HCT116 (cell line): ENCODE data around the gene JPH3. TPM values are rescaled to one million over a fixed set of nuclear protein-coding genes. Genes with fewer than 3 reads are reported as not detected.

Experiments used
- ATAC-seq: fragments of 200-7000 bp; cut with Tn5 transposase; 2 replicates; pipeline ENCODE4 v1.9.1; 2020; ENCODE audit warnings: mild to moderate bottlenecking, moderate library complexity
- BruUV-seq: library from RNA; stranded (reverse); fragments of 400-500 nt; replicated peaks from 2 replicates; lab custom pipeline; 2021; lab: Mats Ljungman, UMichigan
- CTCF ChIA-PET: fragments of 300-600 bp; sonication (Branson Sonifier 250); formaldehyde crosslinking; loops from one replicate; lab custom pipeline; 2021; ENCODE audit warnings: antibody characterized with exemption; lab: Charles Lee
- POLR2A ChIA-PET: fragments of 300-600, 350-600 bp; sonication (Branson Sonifier 250); formaldehyde crosslinking; loops from one replicate; lab custom pipeline; 2021; ENCODE audit warnings: antibody characterized with exemption; lab: Charles Lee
- RAD21 ChIA-PET, 2 experiments: fragments of 300-600 bp; sonication (Branson Sonifier 250); formaldehyde crosslinking; loops; one replicate each; lab custom pipeline; 2023; ENCODE audit warnings: low total read pairs in 2 of 2; ENCODE audit not compliant: uncharacterized antibody in 2 of 2, unreplicated experiment in 2 of 2, low non-redundant PET in 1 of 2; lab: Charles Lee
- DNase-seq: peaks from one replicate; pipeline ENCODE4 v3.0.0-alpha.2; 2010; ENCODE audit warnings: low read depth, low spot score
- H2AFZ ChIP-seq: fragments of 200-600 bp; shearing (Covaris generic), sonication (generic); 2 replicates; pipeline ENCODE4 v1.6.1; 2017; ENCODE audit warnings: low read depth, mixed run types, mixed read lengths, antibody characterized with exemption, low read length; ENCODE audit not compliant: poor library complexity, severe bottlenecking
- H3K27ac ChIP-seq: 2 replicates; pipeline ENCODE4 v1.5.1; 2012; ENCODE audit warnings: low read depth, low read length
- H3K27me3 ChIP-seq: fragments of 200-600 bp; sonication (generic); 2 replicates; pipeline ENCODE4 v1.6.1; 2016; ENCODE audit warnings: mixed run types, low read length, mixed read lengths; ENCODE audit not compliant: insufficient read depth
- H3K36me3 ChIP-seq, 2 experiments: fragments of 200-500 bp in 1 of 2; fragments of 200-600 bp in 1 of 2; sonication (Bioruptor generic) in 1 of 2; sonication (generic) in 1 of 2; 2 replicates each; pipeline versions ENCODE4 v1.5.1 to v1.6.1; 2014 to 2016; ENCODE audit warnings: low read length in 2 of 2, inconsistent platforms in 1 of 2, mixed read lengths in 1 of 2, mixed run types in 1 of 2; ENCODE audit not compliant: insufficient read depth in 2 of 2, control insufficient read depth in 1 of 2
- H3K4me1 ChIP-seq, 2 experiments: fragments of 200-600 bp in 1 of 2; sonication (generic) in 1 of 2; 2 replicates each; pipeline versions ENCODE4 v1.5.1 to v1.6.1; 2012 to 2017; ENCODE audit warnings: low read length in 2 of 2, inconsistent platforms in 1 of 2, mild to moderate bottlenecking in 1 of 2, mixed read lengths in 1 of 2, mixed run types in 1 of 2, moderate library complexity in 1 of 2; ENCODE audit not compliant: insufficient read depth in 2 of 2, control insufficient read depth in 1 of 2
- H3K4me2 ChIP-seq: fragments of 200-600 bp; sonication (generic); 2 replicates; pipeline ENCODE4 v1.6.1; 2017; ENCODE audit warnings: mixed run types, low read length, mixed read lengths
- H3K4me3 ChIP-seq, 2 experiments: fragments of 200-600 bp in 1 of 2; sonication (generic) in 1 of 2; replicated peaks in 1 of 2; 2 replicates each; pipeline ENCODE4 v1.5.1; 2011 to 2016; ENCODE audit warnings: low read length in 2 of 2, control low read depth in 1 of 2, low read depth in 1 of 2, mild to moderate bottlenecking in 1 of 2, mixed read lengths in 1 of 2, mixed run types in 1 of 2
- H3K79me2 ChIP-seq: fragments of 200-600 bp; sonication (generic); 2 replicates; pipeline ENCODE4 v1.6.1; 2017; ENCODE audit warnings: mild to moderate bottlenecking, mixed run types, low read length, moderate library complexity, mixed read lengths; ENCODE audit not compliant: insufficient read depth
- H3K9ac ChIP-seq: fragments of 200-600 bp; sonication (generic); 2 replicates; pipeline ENCODE4 v1.6.1; 2016; ENCODE audit warnings: low read length, mixed read lengths
- H3K9me2 ChIP-seq: fragments of 200-600 bp; sonication (generic), shearing (Covaris generic); 2 replicates; pipeline ENCODE4 v1.6.1; 2017; ENCODE audit warnings: mixed run types, mild to moderate bottlenecking, moderate library complexity; ENCODE audit not compliant: insufficient read depth
- H3K9me3 ChIP-seq, 2 experiments: fragments of 200-500 bp in 1 of 2; fragments of 200-600 bp in 1 of 2; sonication (Bioruptor generic) in 1 of 2; sonication (generic) in 1 of 2; 2 replicates each; pipeline ENCODE4 v1.6.1; 2014 to 2017; ENCODE audit warnings: low read length in 2 of 2, mixed read lengths in 2 of 2, inconsistent platforms in 1 of 2, low read depth in 1 of 2, mild to moderate bottlenecking in 1 of 2, mixed run types in 1 of 2, moderate library complexity in 1 of 2; ENCODE audit not compliant: control insufficient read depth in 1 of 2, insufficient read depth in 1 of 2
- H4K20me1 ChIP-seq: fragments of 200-600 bp; sonication (generic), shearing (Covaris generic); 2 replicates; pipeline ENCODE4 v1.6.1; 2017; ENCODE audit warnings: mixed run types, mild to moderate bottlenecking, moderate library complexity; ENCODE audit not compliant: insufficient read depth
- ATF3 ChIP-seq: IDR thresholded peaks from 2 replicates; pipeline ENCODE4 v1.6.1; 2012
- CEBPB ChIP-seq: IDR thresholded peaks from 2 replicates; pipeline ENCODE4 v1.6.1; 2012; ENCODE audit warnings: low read depth
- CTCF ChIP-seq, 3 experiments: fragments of 200-600 bp in 1 of 3; sonication (generic) in 1 of 3; IDR thresholded peaks in 2 of 3; conservative IDR thresholded peaks in 1 of 3; 2 replicates each; pipeline ENCODE4 v1.5.1; 2012 to 2017; ENCODE audit warnings: low read depth in 2 of 3, low read length in 2 of 3, antibody characterized with exemption in 1 of 3, borderline replicate concordance in 1 of 3, control low read depth in 1 of 3, mild to moderate bottlenecking in 1 of 3, mixed read lengths in 1 of 3, mixed run types in 1 of 3, moderate library complexity in 1 of 3; ENCODE audit not compliant: insufficient read depth in 1 of 3
- ELF1 ChIP-seq: IDR thresholded peaks from 2 replicates; pipeline ENCODE4 v1.6.1; 2012; ENCODE audit warnings: low read depth, borderline replicate concordance
- EZH2 ChIP-seq: fragments of 200-600 bp; sonication (generic); IDR thresholded peaks from 2 replicates; pipeline ENCODE4 v1.6.1; 2017; ENCODE audit warnings: antibody characterized with exemption, mixed run types
- EZH2phosphoT487 ChIP-seq: fragments of 200-600 bp; IDR thresholded peaks from 2 replicates; pipeline ENCODE4 v1.6.1; 2018; ENCODE audit warnings: antibody characterized with exemption, borderline replicate concordance
- FOSL1 ChIP-seq: IDR thresholded peaks from 2 replicates; pipeline ENCODE4 v1.6.1; 2012; ENCODE audit warnings: low read depth
- JUND ChIP-seq: IDR thresholded peaks from 2 replicates; pipeline ENCODE4 v1.6.1; 2012
- POLR2AphosphoS5 ChIP-seq: IDR thresholded peaks from 2 replicates; pipeline ENCODE4 v1.6.1; 2011; ENCODE audit warnings: mild to moderate bottlenecking, low read depth, low read length, moderate library complexity
- RAD21 ChIP-seq: IDR thresholded peaks from 2 replicates; pipeline ENCODE4 v1.6.1; 2012; ENCODE audit warnings: low read depth, mild to moderate bottlenecking
- SIN3A ChIP-seq: IDR thresholded peaks from 2 replicates; pipeline ENCODE4 v1.6.1; 2012; ENCODE audit warnings: low read depth
- SP1 ChIP-seq: IDR thresholded peaks from 2 replicates; pipeline ENCODE4 v1.6.1; 2012; ENCODE audit warnings: low read depth
- SRF ChIP-seq: IDR thresholded peaks from 2 replicates; pipeline ENCODE4 v1.6.1; 2012; ENCODE audit warnings: low read depth
- TCF7L2 ChIP-seq: IDR thresholded peaks from 2 replicates; pipeline ENCODE4 v1.7.0; 2011; ENCODE audit warnings: borderline replicate concordance, inconsistent platforms; ENCODE audit not compliant: insufficient read depth, insufficient read length; ENCODE audit errors: extremely low read depth
- YY1 ChIP-seq: IDR thresholded peaks from 2 replicates; pipeline ENCODE4 v1.6.1; 2011; ENCODE audit warnings: low read length, low read depth, moderate library complexity, mild to moderate bottlenecking; ENCODE audit not compliant: insufficient replicate concordance; ENCODE audit errors: extremely low read depth
- ZBTB33 ChIP-seq: IDR thresholded peaks from 2 replicates; pipeline ENCODE4 v1.6.1; 2011; ENCODE audit warnings: mild to moderate bottlenecking, low read length, moderate library complexity; ENCODE audit not compliant: insufficient replicate concordance; ENCODE audit errors: extremely low read depth
- ZNF274 ChIP-seq: fragments of 200-500 bp; sonication (Bioruptor generic); IDR thresholded peaks from 2 replicates; pipeline ENCODE4 v1.6.1; 2014; ENCODE audit warnings: mild to moderate bottlenecking, low read depth, low read length, inconsistent platforms
- intact Hi-C: fragments of 100-400 bp; cut with micrococcal nuclease; formaldehyde crosslinking; loops from 2 replicates; pipeline ENCODE4 v1.10.0; 2022
- total RNA-seq: library from RNA; stranded (reverse); gene quantifications from one replicate; pipeline ENCODE4 v1.2.1, GENCODE V29; 2021; ENCODE audit not compliant: unreplicated experiment

The JPH3 gene
- total RNA-seq, 1 experiment from 2014 or later, result 0.10 TPM

GRCh38 chr16:87677830-87678229 lies 75.5 kb downstream of the JPH3 start:
- Histone ChIP-seq H3K36me3 (no peaks in the 10 kb centered on the region), H3K4me1 (peaks cover 0 to 10% of the 10 kb centered on the region in 2 experiments; a peak in 1 of 4 replicates), H2AFZ (no peak overlapping the region), H3K9ac (no peak overlapping the region), H3K4me3 (no peak overlapping the region), H3K9me3 (no peaks in the 10 kb centered on the region), H3K4me2 (no peak overlapping the region), H3K9me2 (no peaks in the 10 kb centered on the region)
- no TSS peak for BruUV-seq
- no peak for ATAC-seq
- intact Hi-C loops, result no loop called here
- ChIA-PET POLR2A (interaction anchor here (0.6 kb wide), 1 partner anchor 285 kb away, joined by 3 read pairs; no protein-coding TSS in a partner anchor), RAD21 (no interaction called here), CTCF (no interaction called here)
- TF ChIP-seq ZBTB33, result no peak
- TF ChIP-seq FOSL1, result no peak
- TF ChIP-seq SRF, result no peak
- TF ChIP-seq ATF3, result no peak
- no peak for TF ChIP-seq EZH2phosphoT487
- no peak for TF ChIP-seq POLR2AphosphoS5
- no peak for TF ChIP-seq YY1
- TF ChIP-seq SP1, result no peak
- TF ChIP-seq JUND, result no peak
- TF ChIP-seq SIN3A, result no peak
- TF ChIP-seq CEBPB, result no peak
- no peak for TF ChIP-seq TCF7L2
- no peak for TF ChIP-seq ZNF274
- TF ChIP-seq ELF1, result no peak
- no peak for TF ChIP-seq RAD21
- TF ChIP-seq CTCF (IDR thresholded peaks at IDR 0.05 in 2 of 3, conservative IDR thresholded peaks at IDR 0.05 in 1 of 3; ENCODE audit: borderline replicate concordance in 1 of 3, insufficient read depth in 1 of 3, low read depth in 2 of 3, low read length in 2 of 3), result no peak
- TF ChIP-seq EZH2, result no peak
- TF ChIP-seq, all 23 proteins: peak for 0
- Histone ChIP-seq H3K79me2 (no peaks in the 10 kb centered on the region), H4K20me1 (no peaks in the 10 kb centered on the region), H3K27ac (no peak overlapping the region), H3K27me3 (no peaks in the 10 kb centered on the region)
- no peak for DNase-seq
